NK-92 treated with Interleukin-12 subunit alpha and Interleukin-12 subunit beta, amount 100 ng/mL, for 24 hours (cell line): ENCODE results near the gene MTUS2.

Experiments
- DNase-seq: peaks from one replicate; lab custom pipeline; 2025; lab: John Stamatoyannopoulos, UW

MTUS2 gene

DNA sequence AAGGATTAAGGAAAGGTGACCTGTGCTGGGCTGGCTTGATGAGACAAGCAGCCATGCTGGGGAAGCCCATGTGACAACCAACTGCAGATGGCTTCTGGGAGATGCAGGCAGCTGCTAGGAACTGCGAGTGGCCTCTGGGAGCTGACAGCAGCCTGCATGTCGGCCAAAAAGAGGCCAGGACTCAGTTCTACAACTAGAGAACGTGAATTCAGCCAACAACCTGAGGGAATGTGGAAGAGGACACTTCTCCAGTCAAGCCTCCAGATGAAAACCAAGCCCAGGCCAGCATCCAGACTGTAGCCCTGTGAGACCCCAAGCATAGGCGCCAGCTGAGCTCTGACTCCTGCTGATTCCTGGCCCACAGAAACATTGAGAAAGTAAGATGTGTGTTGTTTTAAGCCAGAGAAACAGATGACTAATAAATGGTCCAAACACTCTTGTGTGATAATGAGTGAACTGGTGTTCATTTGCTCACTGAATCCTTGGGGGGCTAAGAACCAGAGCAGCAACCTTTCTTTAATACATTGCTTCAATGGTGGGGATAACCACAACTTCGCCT, 730.4 kb downstream of the MTUS2 start:
- no peak for DNase-seq

DNA sequence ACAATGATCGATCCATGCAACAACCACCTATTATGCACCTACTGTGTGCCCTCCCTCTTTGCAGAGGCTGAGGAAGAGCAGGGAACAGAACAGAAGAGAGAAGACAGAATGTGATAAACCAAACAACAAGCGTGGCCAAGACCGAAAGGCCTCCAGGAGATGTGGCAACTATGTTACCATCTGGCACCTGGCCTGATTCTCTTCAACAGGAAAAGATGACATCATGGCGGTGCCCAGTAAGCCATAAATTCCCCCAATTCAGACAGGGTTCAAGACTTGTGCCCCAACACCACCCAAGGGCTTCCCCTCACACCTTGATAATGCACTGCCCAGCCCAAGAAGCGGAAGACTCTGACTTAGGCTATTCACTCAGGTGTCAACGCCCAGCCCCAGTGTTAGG, 731.1 kb downstream of the MTUS2 start:
- no peak for DNase-seq
